ENCODE results near the gene SND1.

GRCh38 chr7:127948312-127948711 lies 296.3 kb downstream of the SND1 start:
- TF ChIP-seq CTCF (IDR thresholded peaks at IDR 0.05) = no peak
- TF ChIP-seq POLR2A (IDR thresholded peaks at IDR 0.05) = no peak
